ENCODE measurements around the gene CPNE5. TPM values are rescaled to one million over a fixed set of nuclear protein-coding genes. Genes with fewer than 3 reads are reported as not detected.

CPNE5 gene
- total and polyA plus RNA-seq, 4 donors: 0.93 to 5.2 (median 3.8) TPM

- Histone ChIP-seq H3K9ac (ENCODE audit: insufficient read depth in 1 of 2, low read length in 2 of 2) (no peak overlapping the region), H3K36me3 (ENCODE audit: control insufficient read depth in 4 of 4, insufficient read depth in 4 of 4, low read length in 4 of 4) (peaks cover 0 to 16% (median 9%) of the 10 kb centered on the region in 4 donors), H3K4me3 (no peak overlapping the region), H3K9me3 (ENCODE audit: control insufficient read depth in 4 of 4, insufficient read depth in 3 of 4, low read length in 3 of 4) (no peaks in the 10 kb centered on the region), H3K4me1 (ENCODE audit: control insufficient read depth in 5 of 5, insufficient read depth in 5 of 5, low read length in 5 of 5) (peaks cover 0 to 15% (median 0%) of the 10 kb centered on the region in 5 donors), H3K27me3 (ENCODE audit: control insufficient read depth in 3 of 3, insufficient read depth in 3 of 3, low read length in 2 of 3) (no peaks in the 10 kb centered on the region), H3K27ac (ENCODE audit: low read depth in 1 of 2, low read length in 1 of 2) (no peak overlapping the region)
- ATAC-seq (ENCODE audit: insufficient read depth, low FRiP score) (no peak), DNase-seq (no peak)
- no peak for TF ChIP-seq CTCF (IDR thresholded peaks at IDR 0.05; ENCODE audit: control extremely low read depth, extremely low read depth)
- WGBS, 2 donors: 88 to 90% methylated on average over 12 of the region's 12 CpGs
These were observed 24.7 kb upstream of the CPNE5 start for GRCh38 chr6:36863670-36864540.

GRCh38 chr6:36862848-36863382 lies 23.7 kb upstream of the CPNE5 start:
- H3K27me3 ChIP-seq (ENCODE audit: control insufficient read depth in 3 of 3, insufficient read depth in 3 of 3, low read length in 2 of 3): no peaks in the 10 kb centered on the region
- peaks cover 0 to 17% (median 0%) of the 10 kb centered on the region in 5 donors for H3K4me1 ChIP-seq (ENCODE audit: control insufficient read depth in 5 of 5, insufficient read depth in 5 of 5, low read length in 5 of 5)
- 89 to 97% methylated on average over 4 of the region's 4 CpGs for WGBS, 2 donors
- H3K9me3 ChIP-seq (ENCODE audit: control insufficient read depth in 4 of 4, insufficient read depth in 3 of 4, low read length in 3 of 4): no peaks in the 10 kb centered on the region
- H3K36me3 ChIP-seq (ENCODE audit: control insufficient read depth in 4 of 4, insufficient read depth in 4 of 4, low read length in 4 of 4): peaks cover 0 to 16% (median 9%) of the 10 kb centered on the region in 4 donors
- DNase-seq: no peak
- H3K27ac ChIP-seq (ENCODE audit: low read depth in 1 of 2, low read length in 1 of 2): no peak overlapping the region
- H3K9ac ChIP-seq (ENCODE audit: insufficient read depth in 1 of 2, low read length in 2 of 2): no peak overlapping the region
- no peak overlapping the region for H3K4me3 ChIP-seq
- ATAC-seq (ENCODE audit: insufficient read depth, low FRiP score): no peak
- TF ChIP-seq CTCF (IDR thresholded peaks at IDR 0.05; ENCODE audit: control extremely low read depth, extremely low read depth): no peak

DNA sequence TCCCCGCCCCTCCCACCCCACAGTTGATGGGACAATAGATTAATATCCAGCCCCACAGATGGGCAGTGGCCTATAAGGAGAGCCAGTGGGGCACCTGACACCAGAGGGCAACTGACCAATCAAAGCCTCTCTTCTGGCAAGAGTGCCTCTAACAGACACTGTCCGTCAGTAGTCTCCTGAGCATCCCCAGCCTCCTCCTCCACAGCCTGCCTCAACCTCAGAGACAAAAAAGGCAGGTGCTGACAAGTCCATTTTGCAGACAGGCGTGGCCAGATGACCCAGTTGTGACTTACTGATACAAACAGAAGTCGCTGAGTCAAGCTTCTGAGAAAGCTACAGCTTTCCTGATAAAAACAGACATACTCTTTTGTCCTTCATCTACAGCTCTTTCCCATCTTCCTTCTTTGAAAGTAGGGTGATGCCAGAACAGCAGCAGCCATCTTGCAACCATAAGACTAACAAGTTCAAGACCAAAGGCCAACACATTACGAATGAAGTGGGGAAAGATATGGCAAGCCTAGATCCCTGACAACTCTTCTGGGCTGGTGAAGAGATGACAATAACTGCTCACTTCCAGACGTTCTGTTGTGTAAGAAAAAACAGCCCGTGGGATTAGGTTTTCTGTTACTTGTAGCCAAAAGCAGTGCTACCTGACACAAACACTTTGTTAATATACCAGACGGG lies 23.1 kb upstream of the CPNE5 start:
- Histone ChIP-seq H3K4me1 (ENCODE audit: control insufficient read depth in 5 of 5, insufficient read depth in 5 of 5, low read length in 5 of 5) (peaks cover 0 to 17% (median 0%) of the 10 kb centered on the region in 5 donors), H3K4me3 (no peak overlapping the region), H3K36me3 (ENCODE audit: control insufficient read depth in 4 of 4, insufficient read depth in 4 of 4, low read length in 4 of 4) (peaks cover 0 to 16% (median 9%) of the 10 kb centered on the region in 4 donors), H3K9ac (ENCODE audit: insufficient read depth in 1 of 2, low read length in 2 of 2) (no peak overlapping the region), H3K27me3 (ENCODE audit: control insufficient read depth in 3 of 3, insufficient read depth in 3 of 3, low read length in 2 of 3) (no peaks in the 10 kb centered on the region), H3K9me3 (ENCODE audit: control insufficient read depth in 4 of 4, insufficient read depth in 3 of 4, low read length in 3 of 4) (no peaks in the 10 kb centered on the region), H3K27ac (ENCODE audit: low read depth in 1 of 2, low read length in 1 of 2) (no peak overlapping the region)
- ATAC-seq (ENCODE audit: insufficient read depth, low FRiP score) (no peak), DNase-seq (no peak)
- 88 to 90% methylated on average over 8 of the region's 8 CpGs for WGBS, 2 donors
- no peak for TF ChIP-seq CTCF (IDR thresholded peaks at IDR 0.05; ENCODE audit: control extremely low read depth, extremely low read depth)

Data from lung (tissue), 12 donors.